Left ventricle myocardium inferior (tissue), 1 donor: Measurements from ENCODE around the gene RYR1. TPM values are rescaled to one million over a fixed set of nuclear protein-coding genes. Genes with fewer than 3 reads are reported as not detected.
A peak's percentile ranks its signal among the peaks of the same experiment; 100 is the strongest.

ENCODE experiments used
- DNase-seq: peaks from one replicate; pipeline ENCODE4 v3.0.0-alpha.2; 2020
- H3K27ac ChIP-seq: fragments of 200-600 bp; replicated peaks from 2 replicates; pipeline ENCODE4 v1.8.0; 2021
- H3K27me3 ChIP-seq: fragments of 200-600 bp; 2 replicates; pipeline ENCODE4 v1.8.0; 2021; ENCODE audit warnings: low read depth
- H3K36me3 ChIP-seq: fragments of 200-600 bp; 2 replicates; pipeline ENCODE4 v1.8.0; 2021
- H3K4me1 ChIP-seq: fragments of 200-600 bp; 2 replicates; pipeline ENCODE4 v1.8.0; 2021
- H3K4me3 ChIP-seq: fragments of 200-600 bp; 2 replicates; pipeline ENCODE4 v1.8.0; 2021; ENCODE audit warnings: mild to moderate bottlenecking, moderate library complexity
- H3K9me3 ChIP-seq: fragments of 200-600 bp; replicated peaks from 2 replicates; pipeline ENCODE4 v1.8.0; 2021
- CTCF ChIP-seq: fragments of 200-600 bp; IDR thresholded peaks from 2 replicates; pipeline ENCODE4 v1.8.0; 2021; ENCODE audit warnings: antibody characterized with exemption, mild to moderate bottlenecking, borderline replicate concordance
- intact Hi-C: fragments of 100-400 bp; cut with micrococcal nuclease; formaldehyde crosslinking; loops from one replicate; pipeline ENCODE4 v1.11.0; 2022
- total RNA-seq: library from RNA; stranded (reverse); fragmentation: NEBNext Ultra II Directional; extraction: Animal tissue kit (Norgen Biotek cat#: 25700); gene quantifications from one replicate; pipeline ENCODE4 v1.2.1, GENCODE V29; 2021
- donor health status: DM: no; HTN: yes; CAD: no; lungs with severe emphysema.

Gene RYR1
- total RNA-seq, 1 donor from 2014 or later, result 0.74 TPM

GRCh38 chr19:38503077-38503410 is 69.6 kb downstream of the RYR1 start:
- no peaks in the 10 kb centered on the region for H3K36me3 ChIP-seq
- no peaks in the 10 kb centered on the region for H3K4me1 ChIP-seq
- intact Hi-C loops, result no loop called here
- no peaks in the 10 kb centered on the region for H3K9me3 ChIP-seq
- DNase-seq, result no peak
- peaks cover 43% of the 10 kb centered on the region for H3K27me3 ChIP-seq
- no peak overlapping the region for H3K27ac ChIP-seq
- H3K4me3 ChIP-seq, result no peak overlapping the region
- no peak for TF ChIP-seq CTCF

- H3K4me1 ChIP-seq, result no peaks in the 10 kb centered on the region
- DNase-seq, result no peak
Measured at GRCh38 chr19:38505958-38506357, 72.5 kb downstream of the RYR1 start.

GRCh38 chr19:38506375-38506722 is 72.9 kb downstream of the RYR1 start:
- Histone ChIP-seq H3K9me3 (no peaks in the 10 kb centered on the region), H3K4me1 (no peaks in the 10 kb centered on the region), H3K36me3 (no peaks in the 10 kb centered on the region), H3K4me3 (no peak overlapping the region), H3K27ac (no peak overlapping the region), H3K27me3 (peaks cover 64% of the 10 kb centered on the region)
- intact Hi-C loops, result no loop called here
- no peak for DNase-seq
- no peak for TF ChIP-seq CTCF

More at GRCh38 chr19:38505958-38506357, 72.5 kb downstream of the RYR1 start:
- intact Hi-C loops, result no loop called here
- H3K36me3 ChIP-seq, result no peaks in the 10 kb centered on the region
- H3K4me3 ChIP-seq, result no peak overlapping the region
- H3K9me3 ChIP-seq, result no peaks in the 10 kb centered on the region
- TF ChIP-seq CTCF, result no peak
- peaks cover 64% of the 10 kb centered on the region for H3K27me3 ChIP-seq
- H3K27ac ChIP-seq, result no peak overlapping the region

GRCh38 chr19:38506723-38507550 is 73.4 kb downstream of the RYR1 start:
- TF ChIP-seq CTCF, result no peak
- Histone ChIP-seq H3K4me3 (no peak overlapping the region), H3K27me3 (peaks cover 65% of the 10 kb centered on the region), H3K4me1 (no peaks in the 10 kb centered on the region), H3K9me3 (no peaks in the 10 kb centered on the region), H3K27ac (no peak overlapping the region), H3K36me3 (no peaks in the 10 kb centered on the region)
- intact Hi-C loops, result no loop called here
- peak; percentile 54 for DNase-seq

GRCh38 chr19:38507551-38508127 is 74.1 kb downstream of the RYR1 start:
- intact Hi-C loops, result no loop called here
- Histone ChIP-seq H3K9me3 (no peaks in the 10 kb centered on the region), H3K4me1 (no peaks in the 10 kb centered on the region), H3K27me3 (peaks cover 72% of the 10 kb centered on the region), H3K4me3 (no peak overlapping the region), H3K27ac (no peak overlapping the region), H3K36me3 (no peaks in the 10 kb centered on the region)
- DNase-seq, result no peak
- no peak for TF ChIP-seq CTCF
